GM12892 (cell line): Measurements from ENCODE around the gene ZNF362.

Source experiments
- POLR2A ChIP-seq: IDR thresholded peaks from 2 replicates; pipeline ENCODE4 v1.6.1; 2011; ENCODE audit warnings: low read depth, low read length, control low read depth
- POLR2AphosphoS5 ChIP-seq: IDR thresholded peaks from 2 replicates; pipeline ENCODE4 v1.6.1; 2011; ENCODE audit warnings: low read depth, low read length, control low read depth

- no peak for TF ChIP-seq POLR2A
- no peak for TF ChIP-seq POLR2AphosphoS5
Observed at GRCh38 chr1:33244143-33244808, 12.0 kb upstream of the ZNF362 start.
